ENCODE results near the gene ATP9A.

- TF ChIP-seq CTCF (IDR thresholded peaks at IDR 0.05) (no peak), POLR2A (IDR thresholded peaks at IDR 0.05) (no peak), POLR2AphosphoS5 (IDR thresholded peaks at IDR 0.05) (no peak)
Observed at GRCh38 chr20:51802170-51802751, 34.1 kb upstream of the ATP9A start, which contains the start of gene SALL4.
